Activated CD4-positive, alpha-beta T cell treated with anti-CD3 and anti-CD28 coated beads for 4 hours (primary cell): Measurements from ENCODE around the gene CABYR.

Experiments
- DNase-seq, 2 donors: peaks; one replicate each; pipeline ENCODE4 v3.0.0-alpha.2; 2020

The CABYR gene

DNA sequence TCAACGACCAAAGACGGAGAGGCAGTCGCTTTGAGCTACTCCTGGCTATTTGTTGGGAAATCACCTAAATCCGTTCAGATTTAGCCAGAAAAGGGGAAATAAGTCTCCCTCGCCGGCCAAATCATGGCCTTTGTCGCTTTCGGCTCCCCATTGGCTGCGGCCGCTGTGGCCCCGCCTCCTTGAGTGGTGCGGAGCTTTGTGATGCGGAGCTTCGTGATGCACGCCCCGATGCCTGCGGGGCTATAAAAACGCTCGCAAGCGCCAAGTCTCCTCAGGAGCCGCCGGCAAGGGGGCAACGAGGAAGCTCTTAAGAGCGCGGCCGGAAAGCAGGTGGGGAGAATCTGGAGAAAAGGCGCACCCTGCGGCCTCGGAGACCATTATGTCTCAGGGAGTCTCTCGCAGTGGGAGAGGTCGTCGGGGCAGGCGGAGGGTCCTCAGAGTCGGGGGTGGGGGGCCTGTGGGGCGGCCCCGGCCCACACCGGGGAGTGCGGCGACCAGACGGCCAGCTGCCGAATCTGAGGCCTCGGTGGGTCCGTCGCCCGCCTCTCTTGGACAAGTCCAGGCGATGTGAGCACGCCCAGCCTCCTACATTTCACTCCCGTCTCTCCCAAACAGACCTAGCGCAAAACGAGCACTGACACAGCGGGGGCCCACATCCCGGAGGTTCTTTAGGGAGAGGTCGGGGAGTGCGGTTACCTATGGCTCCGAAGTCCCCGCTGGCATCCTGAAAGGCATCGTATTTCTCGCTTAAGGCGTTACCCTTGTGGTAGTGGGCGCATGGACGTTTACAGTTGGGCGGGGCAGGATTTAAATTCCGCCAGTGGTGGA, at the start of gene CABYR:
CABYR (plus strand) TSS at position 274 of the 828 bp plus-strand sequence. CDS start 4,053 bp downstream, outside the sequence.
- DNase-seq = peak; percentile 69 to 71

DNA sequence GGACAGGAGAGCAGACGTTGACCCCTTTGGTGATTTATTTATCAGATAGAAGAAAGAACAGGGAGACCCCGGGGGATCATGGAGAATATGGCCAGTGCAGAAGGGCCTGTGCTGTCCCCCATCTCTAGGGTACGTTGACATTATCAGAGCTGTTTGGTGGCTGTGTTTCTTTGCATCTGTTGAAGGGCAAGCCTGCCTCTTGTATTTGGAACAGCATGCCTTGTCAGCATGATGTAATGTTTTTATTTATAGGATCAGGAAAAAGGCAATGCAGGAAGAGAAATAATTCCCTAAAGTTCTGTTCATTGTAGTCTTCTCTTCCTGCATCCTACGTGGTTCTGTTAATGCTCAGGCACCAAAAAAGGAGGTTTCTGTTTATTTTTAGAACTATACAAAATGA, 49.8 kb upstream of the CABYR start:
- no peak for DNase-seq

- no peak for DNase-seq
Observed at GRCh38 chr18:24089515-24090337, 49.1 kb upstream of the CABYR start.

- DNase-seq = no peak
Observed at GRCh38 chr18:24090876-24091275, 48.0 kb upstream of the CABYR start.

- DNase-seq = no peak
Observed at GRCh38 chr18:24094561-24094960, 44.3 kb upstream of the CABYR start.

DNA sequence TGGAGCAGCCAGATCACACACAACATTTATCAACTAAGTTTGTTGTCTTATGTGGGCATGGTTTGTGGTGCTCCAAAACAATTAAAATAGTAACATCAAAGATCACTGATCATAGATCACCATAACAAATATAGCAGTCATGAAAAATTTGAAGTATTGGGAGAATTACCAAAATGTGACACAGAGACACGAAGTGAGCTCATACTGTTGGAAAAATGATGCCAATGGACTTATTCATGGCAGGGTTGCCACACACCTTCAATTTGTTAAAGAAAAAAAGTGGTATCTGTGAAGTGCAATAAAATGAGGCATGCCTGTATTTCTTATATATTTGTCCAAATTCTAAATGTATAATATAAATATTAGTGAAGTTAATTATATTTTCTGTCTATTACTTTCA, 42.9 kb upstream of the CABYR start:
- DNase-seq = no peak

DNA sequence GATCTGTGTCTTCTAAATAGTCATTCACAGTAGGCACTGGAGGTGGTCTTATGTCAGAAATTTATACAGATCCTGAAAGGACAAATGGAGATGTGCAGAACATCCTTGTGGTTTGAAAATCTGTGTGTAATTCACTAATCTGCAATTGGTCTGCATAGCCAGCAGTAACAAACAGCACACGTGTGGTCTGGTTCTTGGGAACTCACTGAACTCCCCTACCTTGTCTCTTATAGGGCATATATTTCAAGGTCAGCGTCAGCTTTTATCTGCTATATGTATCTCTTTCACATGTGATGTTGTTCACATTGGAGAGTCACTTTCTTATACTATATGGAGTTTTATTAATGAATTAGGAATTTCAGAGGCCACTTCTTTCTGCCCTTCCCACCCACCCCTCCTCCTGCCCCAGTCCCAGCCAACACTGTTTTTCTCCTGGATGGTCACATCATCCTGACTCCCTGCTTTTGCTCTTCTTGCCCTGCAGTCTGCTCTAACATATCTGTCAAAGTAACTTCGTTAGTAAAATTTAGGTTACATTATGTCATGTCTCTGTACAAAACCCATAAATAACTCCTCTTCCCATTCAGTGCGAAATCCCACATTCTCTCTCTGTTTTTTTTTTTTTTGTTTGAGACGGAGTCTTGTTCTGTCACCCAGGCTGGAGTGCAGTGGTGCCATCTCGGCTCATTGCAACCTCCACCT, 35.4 kb upstream of the CABYR start:
- no peak for DNase-seq

DNA sequence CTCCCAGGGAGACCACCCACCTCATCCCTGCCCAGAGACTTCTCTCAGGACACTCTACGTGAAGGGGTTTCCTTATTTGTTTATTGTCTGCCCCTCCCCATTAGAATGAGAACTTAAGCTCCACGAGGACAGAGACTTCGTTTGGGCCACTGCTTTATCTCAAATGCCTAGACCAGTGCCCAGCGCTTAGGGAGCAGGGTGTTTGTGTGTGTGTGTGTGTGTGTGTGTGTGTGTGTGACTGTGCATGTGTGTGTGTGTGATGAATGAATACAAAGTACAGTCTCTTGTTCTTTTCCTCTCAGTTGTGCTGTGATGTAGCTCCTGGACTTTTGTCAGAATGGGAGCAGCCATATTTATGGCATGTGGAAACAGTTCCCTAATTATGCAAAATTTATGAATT, 34.4 kb upstream of the CABYR start:
- DNase-seq = no peak

GRCh38 chr18:24108641-24109040, 30.2 kb upstream of the CABYR start:
- no peak for DNase-seq

DNA sequence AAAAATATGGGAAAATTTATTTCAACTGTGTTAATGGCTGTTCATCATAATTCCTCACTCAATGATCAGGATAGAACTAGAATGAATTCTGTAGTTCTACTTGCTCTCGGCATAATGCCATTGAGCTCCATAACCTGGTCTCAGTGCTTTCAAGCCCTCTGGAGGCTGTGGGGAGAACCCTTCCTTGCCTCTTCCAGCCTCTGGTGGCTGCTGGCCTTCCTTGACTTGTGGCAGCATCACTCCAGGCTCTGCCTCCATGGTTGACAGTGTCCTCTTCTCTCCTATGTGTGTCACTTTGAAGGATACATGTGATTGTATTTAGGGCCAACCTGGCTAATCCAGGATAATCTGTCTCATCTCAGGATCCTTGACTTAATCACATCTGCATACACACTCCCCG, 26.9 kb upstream of the CABYR start:
- no peak for DNase-seq

- DNase-seq = no peak
Observed at GRCh38 chr18:24112464-24112863, 26.4 kb upstream of the CABYR start.

DNA sequence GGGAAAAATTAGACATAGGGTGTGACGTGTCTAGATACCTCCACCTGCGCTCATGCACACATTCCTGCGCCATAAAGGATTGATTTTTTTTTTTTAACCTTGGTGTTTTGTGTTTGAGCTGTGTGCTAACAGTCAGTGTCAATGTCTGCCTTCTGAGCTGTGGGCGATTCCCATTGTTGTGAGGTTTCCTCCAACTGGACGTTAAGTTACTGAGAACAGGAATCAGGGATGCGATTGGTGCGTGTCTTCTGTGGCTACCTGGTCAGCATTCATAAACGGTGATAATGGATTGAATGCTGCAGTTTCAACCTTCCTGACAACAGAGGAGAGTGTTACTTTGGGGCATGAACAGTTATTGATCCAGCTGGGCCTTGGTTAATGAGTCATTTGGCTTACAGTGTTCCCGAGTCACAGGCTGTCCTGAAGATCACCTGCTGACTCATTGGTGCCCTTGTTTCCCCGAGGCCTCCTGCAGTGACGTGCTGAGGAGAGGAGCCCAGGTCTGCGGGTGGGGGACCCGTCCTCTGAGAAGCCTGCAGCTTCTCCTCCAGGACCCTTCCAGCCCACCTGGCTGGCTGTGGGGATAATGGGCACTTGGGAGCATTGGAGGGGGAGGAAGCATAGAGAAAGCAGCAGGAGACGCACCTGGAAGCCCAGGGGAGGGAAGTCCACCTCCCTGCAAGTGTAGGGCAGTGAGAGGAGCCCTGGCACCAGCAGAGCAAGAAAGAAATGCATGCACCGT, 25.8 kb upstream of the CABYR start:
- DNase-seq = peak; percentile 8 to 9

GRCh38 chr18:24114924-24115549, 23.8 kb upstream of the CABYR start:
- DNase-seq = no peak

DNA sequence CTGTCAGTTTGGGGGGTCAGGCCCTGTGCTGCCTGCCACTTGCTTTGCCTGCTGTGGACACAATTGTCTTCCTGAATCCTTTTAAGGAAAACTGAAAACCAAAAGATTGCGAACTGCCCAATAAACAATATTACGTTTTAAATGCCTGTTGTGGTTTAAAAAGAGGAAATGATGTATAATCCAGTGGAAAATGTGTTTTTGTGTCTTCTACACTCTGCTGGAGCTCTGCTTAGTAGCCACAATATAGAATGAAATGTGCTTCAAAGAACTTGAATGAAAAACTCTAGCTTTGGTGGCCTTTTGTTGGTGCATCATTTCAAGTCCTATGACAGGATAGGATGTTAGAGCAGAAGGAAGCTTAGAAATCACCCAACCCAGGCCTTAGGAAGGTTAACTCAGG, 23.2 kb upstream of the CABYR start:
- no peak for DNase-seq

GRCh38 chr18:24118750-24119577, 19.9 kb upstream of the CABYR start:
- peak; percentile 71 to 78 for DNase-seq

GRCh38 chr18:24120676-24121075, 18.2 kb upstream of the CABYR start:
- DNase-seq = no peak

DNA sequence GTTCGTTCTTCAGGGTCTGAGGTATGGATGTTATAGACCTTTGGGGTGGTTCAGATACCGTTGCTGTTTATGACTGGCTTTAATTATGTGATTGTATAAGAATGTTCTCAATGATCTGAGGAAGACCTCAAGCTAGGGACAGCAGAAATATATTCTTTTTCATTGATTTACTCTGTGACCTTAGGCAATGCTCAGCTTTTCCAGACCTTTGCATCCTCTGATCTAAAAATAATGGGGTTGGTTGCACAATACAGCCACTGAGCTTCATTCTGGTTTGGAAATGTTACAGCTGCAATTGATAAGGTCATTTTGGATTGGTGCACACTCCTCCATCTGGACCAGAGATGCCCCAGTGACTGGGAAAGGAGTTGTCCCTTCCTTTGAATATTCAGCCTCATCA, 17.2 kb upstream of the CABYR start:
- no peak for DNase-seq

DNA sequence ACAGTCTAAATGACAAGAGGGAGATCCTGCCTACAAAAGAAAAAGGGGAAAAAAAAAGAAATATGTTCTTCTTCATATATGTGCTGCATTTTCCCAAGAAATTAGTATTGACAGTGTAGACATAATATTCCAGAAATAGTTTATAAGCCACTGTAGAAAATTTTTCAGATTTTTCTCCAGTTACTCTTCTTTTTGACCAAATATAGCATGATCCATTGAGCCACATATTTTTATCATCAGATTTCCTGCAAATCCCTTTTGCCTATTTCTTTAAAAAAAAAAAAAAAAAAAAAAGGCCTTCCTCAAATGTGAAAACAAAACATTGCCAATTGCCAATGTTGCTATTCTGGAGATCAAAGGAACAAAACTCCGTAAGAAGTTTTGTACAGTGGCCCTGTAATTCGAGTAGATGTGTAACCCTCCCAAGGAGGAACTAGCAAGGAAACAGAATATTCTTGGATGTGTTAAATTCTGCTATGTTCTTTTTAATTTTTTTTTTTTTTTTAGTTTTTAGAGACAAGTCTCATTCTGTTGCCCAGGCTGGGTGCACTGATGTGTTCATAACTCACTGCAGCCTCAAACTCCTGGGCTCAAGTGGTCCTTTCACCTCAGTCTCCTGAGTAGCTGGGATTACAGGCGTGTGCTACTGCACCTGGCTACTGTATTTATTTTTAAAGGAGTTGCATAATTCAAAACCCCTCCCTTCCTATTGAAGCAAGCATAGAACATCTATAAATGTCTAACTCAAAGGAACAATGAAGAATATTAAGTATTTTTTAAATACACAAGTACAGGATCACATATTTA, 12.5 kb upstream of the CABYR start:
- no peak for DNase-seq

DNA sequence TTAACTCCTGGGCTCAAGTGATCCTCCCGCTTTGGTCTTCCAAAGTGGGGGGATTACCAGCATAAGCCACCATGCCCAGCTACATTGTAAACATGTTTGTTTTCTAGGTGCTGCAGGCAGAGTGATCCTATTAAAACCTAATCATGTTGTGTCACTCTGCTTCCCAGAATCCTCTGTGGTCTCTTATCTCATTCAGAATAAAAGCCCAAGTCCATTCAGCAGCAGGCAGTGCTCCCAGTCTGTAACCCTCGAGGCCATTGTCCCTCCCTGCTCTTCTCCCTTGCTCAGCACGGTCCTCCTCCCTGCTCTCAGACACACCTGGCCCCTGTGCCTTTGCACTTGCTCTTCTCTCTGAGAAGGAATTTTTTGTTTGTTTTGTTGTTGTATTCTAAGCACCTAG, 11.1 kb upstream of the CABYR start:
- DNase-seq = no peak

DNA sequence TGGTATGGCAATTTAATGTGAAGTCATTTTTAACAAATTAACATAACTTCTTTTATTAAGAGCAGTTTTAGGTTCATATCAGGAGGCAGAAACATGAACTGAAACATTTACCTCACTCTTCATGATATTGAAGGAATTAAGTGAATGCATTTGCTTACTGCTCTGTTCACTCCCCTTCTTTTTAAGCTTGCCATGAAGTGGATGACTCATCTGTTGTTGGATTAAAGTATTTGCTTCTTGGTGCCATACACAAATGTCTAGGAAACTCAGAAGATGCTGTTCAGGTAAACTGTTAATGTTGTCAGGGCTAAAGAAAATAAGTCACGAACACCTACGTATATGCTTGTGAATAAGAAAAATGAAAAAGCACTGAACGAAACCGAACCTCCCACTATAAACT, 10.2 kb upstream of the CABYR start:
- no peak for DNase-seq
